HL-60/S4 treated with phorbol 12-myristate 13-acetate at 8.2 ng/mL for 4 days and 3 days (cell line): ENCODE results near the gene RBM10.
"Not testable (repeated sequence)": the region's sequence is repeated elsewhere in the genome, so short reads cannot be mapped to it uniquely, and the experiment has no call there.

Source experiments
- in situ Hi-C: fragments of 300-500 bp; cut with MboI; formaldehyde crosslinking; loops from 2 replicates; pipeline ENCODE4 v1.15.0; 2022; ENCODE audit warnings: low sequenced_read_pairs

Gene RBM10

GRCh38 chrX:47144626-47145394 lies at the start of gene RBM10, which contains the start of gene NDUFB11:
Gene RBM10, plus strand, starts transcription at chrX:47145221. Its CDS starts 2,261 bp downstream, at chrX:47147482.
Gene NDUFB11, minus strand, starts transcription at chrX:47144702. Its CDS starts 23 bp downstream, at chrX:47144679.
- in situ Hi-C loops: no loop called here

- in situ Hi-C loops: no loop called here
These were observed 48.0 kb upstream of the RBM10 start for GRCh38 chrX:47097018-47097417.

- in situ Hi-C loops: no loop called here
These were observed 46.5 kb upstream of the RBM10 start for GRCh38 chrX:47098338-47099094.

GRCh38 chrX:47101206-47101605 lies 43.8 kb upstream of the RBM10 start:
- in situ Hi-C loops: no loop called here

GRCh38 chrX:47110936-47111615 lies 33.9 kb upstream of the RBM10 start:
- in situ Hi-C loops: not testable (repeated sequence)

GRCh38 chrX:47112316-47112954 lies 32.6 kb upstream of the RBM10 start:
- in situ Hi-C loops: no loop called here

GRCh38 chrX:47116551-47117110 lies 28.4 kb upstream of the RBM10 start:
- in situ Hi-C loops: not testable (repeated sequence)

- in situ Hi-C loops: not testable (repeated sequence)
These were observed 20.6 kb upstream of the RBM10 start for GRCh38 chrX:47124466-47124865.

GRCh38 chrX:47129157-47129898 lies 15.7 kb upstream of the RBM10 start:
- in situ Hi-C loops: no loop called here

GRCh38 chrX:47129899-47130358 lies 15.1 kb upstream of the RBM10 start:
- in situ Hi-C loops: no loop called here

- in situ Hi-C loops: no loop called here
These were observed 11.5 kb upstream of the RBM10 start for GRCh38 chrX:47133493-47133892.

GRCh38 chrX:47135650-47136049 lies 9.4 kb upstream of the RBM10 start:
- in situ Hi-C loops: not testable (repeated sequence)

- in situ Hi-C loops: no loop called here
These were observed 6.8 kb upstream of the RBM10 start for GRCh38 chrX:47138171-47138570.

GRCh38 chrX:47143894-47144625 lies 961 bp upstream of the RBM10 start:
- in situ Hi-C loops: no loop called here

GRCh38 chrX:47145395-47146120 lies 537 bp downstream of the RBM10 start:
- in situ Hi-C loops: no loop called here

GRCh38 chrX:47146121-47146935 lies 1.3 kb downstream of the RBM10 start:
- in situ Hi-C loops: no loop called here

GRCh38 chrX:47146936-47147859 lies 2.2 kb downstream of the RBM10 start:
- in situ Hi-C loops: no loop called here
